Hematopoietic multipotent progenitor cell treated with erythropoietin and hydrocortisone succinate and interleukin-3 and kit ligand, for 4 days (in vitro differentiated cells): ENCODE data around the gene PRR18.
A peak's percentile ranks its signal among the peaks of the same experiment; 100 is the strongest.
"Not testable (repeated sequence)": the region's sequence is repeated elsewhere in the genome, so short reads cannot be mapped to it uniquely, and the experiment has no call there.

Experiments used
- DNase-seq: peaks from one replicate; pipeline ENCODE4 v3.0.0-alpha.2; 2015

The PRR18 gene, protein sequence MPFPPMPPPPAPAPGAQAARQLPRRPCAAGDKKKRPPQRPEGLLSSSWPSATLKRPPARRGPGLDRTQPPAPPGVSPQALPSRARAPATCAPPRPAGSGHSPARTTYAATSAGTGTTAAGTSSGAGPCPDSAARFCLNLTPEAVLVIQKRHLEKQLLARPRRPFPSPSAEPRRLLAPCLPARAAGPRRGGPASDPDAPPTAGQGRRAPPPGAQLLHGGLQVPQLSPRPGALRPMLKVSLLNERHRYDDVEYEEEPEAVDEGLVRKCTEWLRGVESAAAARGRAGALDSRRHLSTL

DNA sequence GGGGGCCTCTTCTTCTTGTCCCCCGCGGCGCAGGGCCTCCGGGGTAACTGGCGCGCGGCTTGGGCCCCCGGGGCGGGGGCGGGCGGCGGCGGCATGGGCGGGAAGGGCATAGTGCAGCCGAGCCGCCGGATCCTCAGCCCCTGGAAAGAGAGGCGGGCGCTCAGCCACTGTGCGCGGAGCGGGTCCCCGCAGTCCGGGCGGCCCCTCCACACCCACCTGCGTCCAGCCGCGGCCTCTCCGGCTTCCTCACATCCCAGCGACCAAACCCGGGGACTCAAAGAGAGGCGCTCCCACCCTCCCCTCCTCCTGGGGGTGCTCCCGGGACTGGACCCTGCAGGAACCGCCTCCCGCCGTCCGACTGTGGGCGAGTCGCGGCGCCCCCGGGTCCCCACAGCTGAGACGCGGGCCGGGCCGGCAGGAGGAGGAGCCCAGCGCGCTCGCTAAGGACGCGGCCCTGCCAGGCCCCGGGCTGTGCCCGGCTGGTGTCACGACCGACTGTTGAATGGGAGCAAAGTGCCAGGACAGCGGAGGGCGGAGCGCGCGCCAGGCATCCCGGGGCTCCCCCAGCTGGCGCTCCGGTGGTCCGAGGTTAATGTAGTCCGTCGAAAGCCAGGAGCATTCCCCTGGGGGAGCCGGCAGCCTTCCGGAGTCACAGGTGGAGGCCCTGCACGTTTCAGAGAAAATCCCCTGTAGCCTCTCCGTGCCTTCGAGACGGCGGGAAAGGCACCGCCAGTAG lies at the start of gene PRR18:
TSS of gene PRR18 (minus strand) at position 360 of the 736 bp plus-strand sequence. CDS start at position 110, 250 bp downstream.
- DNase-seq = no peak

DNA sequence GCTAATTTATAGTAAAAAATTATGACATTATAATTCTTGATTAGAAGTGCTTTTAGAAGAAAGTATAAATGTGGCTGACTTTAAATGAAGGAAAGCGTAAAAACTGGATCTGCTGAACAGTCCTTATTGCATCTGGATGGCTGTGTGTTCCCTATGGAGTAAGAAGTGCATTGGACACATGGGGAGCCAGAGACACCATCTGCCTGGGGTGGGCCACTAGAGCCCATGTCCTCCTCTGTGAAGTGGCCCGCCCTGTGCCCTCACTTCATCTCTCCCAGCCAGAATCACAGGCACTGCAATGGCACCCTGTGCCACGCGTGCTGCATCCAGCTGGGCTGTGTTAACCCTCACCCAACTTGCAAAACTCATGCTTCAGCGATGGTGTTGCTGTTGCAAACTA lies 47.4 kb upstream of the PRR18 start:
- no peak for DNase-seq

DNA sequence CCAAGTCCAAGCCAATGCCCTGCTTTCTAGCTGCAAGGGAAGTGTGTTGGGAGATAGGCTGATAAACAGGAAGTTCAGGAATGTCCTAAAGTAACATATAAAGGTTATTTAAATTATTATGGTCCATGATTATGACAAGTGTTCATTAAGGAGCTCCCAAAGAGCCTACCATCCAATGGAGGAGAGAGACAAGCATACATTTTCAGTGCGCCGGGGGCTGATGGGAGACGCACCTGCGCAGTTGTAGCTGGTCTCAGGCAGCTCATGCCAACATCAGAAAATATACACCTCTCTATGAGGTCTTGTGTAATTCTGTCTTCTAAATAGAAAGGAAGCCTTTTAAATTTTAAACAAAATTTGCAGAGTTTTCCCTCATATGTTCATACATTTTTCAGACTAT lies 46.8 kb upstream of the PRR18 start:
- DNase-seq = no peak

DNA sequence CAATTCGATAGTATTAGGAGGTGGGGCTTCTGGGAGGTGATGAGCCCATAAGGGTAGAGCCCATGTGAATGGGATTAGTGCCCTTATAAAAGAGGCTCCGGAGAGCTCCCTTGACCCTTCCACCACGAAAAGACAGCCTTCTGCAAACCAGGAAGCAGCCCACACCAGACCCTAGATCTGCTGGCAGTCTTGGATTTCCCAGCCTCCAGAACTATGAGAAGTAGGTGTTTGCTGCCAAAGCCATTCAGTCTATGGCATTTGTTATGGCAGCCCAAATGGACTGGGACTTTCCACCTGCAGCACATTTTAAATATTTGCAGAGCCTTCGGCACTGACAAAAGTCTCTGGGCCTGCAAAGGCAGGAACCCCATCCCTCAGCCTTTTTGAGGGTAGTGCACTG lies 46.0 kb upstream of the PRR18 start:
- no peak for DNase-seq

DNA sequence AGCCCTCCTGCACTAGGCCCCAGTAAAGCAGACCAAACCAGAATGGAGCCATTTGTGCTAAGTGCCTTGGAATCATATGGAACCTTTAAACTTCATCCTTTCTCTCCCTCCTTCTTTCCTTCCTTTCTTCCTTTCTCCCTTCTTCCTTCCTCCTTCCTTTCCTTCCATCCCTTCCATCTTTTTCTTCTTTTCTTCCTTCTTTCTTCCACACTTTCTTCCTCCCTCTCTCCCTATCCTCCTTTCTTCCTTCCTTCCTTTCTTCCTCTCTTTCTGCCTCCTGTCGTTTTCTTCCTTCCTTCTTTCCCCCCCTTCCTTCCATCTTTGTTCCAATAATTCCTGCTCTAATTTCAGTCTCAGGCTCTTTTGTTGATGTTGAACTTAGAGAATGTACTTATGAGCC lies 45.3 kb upstream of the PRR18 start:
- DNase-seq = no peak

DNA sequence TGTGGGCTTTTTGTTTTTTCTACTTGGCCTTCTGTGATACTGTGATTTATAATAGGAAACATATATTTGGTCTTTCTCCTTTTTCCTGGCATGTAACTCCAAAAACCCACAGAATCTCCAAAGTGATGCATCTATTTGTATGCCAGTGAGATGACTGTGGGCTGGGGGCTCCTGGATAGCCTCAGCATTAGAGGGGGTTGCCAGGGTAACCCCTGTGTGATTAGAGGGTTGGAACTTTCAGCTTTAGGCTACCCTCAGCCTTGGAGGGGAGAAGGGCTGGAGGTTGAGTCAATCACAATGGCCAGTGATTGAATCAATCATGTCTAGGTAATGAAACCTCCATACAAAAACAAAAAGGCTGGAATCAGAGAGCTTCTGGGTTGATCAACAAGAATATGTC lies 44.7 kb upstream of the PRR18 start:
- DNase-seq = no peak

DNA sequence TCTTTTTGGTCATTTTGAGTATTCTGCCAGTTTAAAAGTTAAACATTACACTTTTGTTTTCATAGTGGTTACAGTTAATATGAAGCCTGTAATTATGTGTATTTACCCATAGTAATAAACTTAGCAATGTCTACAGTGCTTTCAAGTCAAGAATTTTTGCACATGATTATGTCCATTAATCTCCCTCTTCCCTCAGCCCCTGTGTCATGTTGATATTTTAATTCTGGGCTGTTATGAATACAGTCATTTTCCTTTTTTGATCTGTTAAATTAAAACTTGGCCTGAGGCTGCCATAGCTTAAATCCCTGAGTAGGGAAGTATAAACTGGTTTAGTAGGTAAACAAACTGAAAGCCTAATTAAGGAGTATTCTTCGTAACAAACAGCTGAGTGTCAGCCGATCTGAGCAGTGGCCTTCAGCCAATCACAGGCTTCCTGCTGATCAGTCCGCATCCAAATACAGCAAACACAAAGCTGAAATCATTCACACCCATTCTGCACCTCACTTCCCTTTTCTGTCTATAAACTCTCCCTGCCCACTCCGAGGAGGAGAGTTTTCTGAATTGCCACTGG lies 43.6 kb upstream of the PRR18 start:
- DNase-seq = peak; percentile 80

DNA sequence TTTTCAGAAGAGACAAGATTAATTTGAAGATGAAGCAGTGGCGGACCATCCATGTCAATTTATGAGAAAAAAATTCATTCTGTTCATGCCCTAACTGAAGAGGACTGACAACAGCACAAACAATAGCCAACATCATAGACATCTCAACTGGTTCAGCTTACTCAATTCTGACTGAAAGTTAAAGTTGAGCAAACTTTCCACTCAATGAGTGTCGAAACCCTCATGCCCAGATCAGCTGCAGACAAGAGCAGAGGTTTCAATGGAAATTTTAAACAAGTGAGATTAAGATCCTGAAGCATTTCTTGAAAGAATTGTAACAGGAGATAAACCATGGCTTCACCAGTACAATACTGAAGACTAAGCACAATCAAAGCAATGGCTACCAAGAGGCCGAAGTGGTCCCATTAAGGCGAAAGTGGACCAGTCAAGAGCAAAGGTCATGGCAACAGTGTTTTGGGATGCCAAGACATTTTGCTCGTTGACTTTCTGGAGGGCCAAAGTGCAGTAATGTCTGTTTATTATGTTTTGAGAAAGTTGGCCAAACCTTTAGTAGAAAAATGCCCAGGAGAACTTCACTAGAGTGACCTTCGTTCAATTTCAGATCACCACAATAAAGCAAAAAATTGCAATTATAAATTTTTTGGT lies 40.2 kb upstream of the PRR18 start:
- DNase-seq = peak; percentile 35

DNA sequence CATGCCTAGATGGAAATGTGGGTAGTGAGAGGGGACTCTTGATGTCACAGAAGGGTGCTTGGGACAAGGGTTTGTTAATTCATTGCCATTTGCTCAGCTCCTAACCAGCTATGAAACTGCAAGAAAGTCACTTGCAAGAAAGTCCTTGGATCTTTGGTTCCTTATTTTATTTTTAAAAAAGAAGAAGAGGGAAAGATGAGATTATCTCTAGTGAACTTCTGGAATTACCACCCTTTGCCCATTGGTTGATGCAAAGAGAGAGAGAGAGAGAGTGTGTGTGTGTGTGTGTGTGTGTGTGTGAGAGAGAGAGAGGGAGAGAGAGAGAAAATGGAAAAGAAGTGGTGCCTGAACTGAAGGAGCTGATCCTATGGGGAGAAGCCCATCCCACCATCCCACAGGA lies 38.8 kb upstream of the PRR18 start:
- no peak for DNase-seq

DNA sequence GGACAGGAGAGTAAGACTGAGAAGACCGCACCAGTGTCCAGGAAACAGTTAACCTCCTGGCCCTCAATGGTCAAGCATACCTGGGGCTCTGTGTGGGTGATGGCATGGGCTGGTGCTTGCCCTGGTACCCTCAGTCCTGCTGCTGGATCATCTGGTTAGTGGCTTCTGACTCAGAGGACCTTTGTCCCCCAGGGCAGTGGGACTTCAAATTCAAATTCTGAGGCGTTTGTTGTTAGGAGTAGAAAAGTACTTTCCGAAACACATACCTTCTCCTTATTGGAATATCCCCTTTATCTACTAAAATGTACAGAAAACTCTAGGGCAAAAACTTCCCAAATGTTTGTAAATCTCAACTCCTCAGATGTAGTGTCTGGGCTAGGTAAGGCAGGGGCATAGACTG lies 38.3 kb upstream of the PRR18 start:
- no peak for DNase-seq

DNA sequence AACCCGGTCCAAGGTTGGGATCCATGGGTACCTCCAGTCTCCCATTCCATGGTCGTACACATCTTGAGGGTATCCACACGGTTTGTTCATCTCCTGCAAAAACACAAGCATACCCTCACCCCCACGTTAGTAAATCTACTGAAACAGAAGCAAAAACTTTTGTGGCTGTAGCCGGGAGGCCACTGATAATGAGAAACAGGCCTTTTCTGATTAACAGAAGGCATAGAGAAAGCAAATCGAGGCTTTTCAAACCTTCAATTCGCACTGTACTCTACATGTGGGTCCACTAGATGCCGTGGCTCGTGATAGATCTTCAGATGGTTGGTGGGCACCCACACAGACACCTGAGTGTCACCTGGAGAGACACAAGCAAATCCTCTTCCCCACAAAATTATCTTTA lies 37.5 kb upstream of the PRR18 start:
- not testable (repeated sequence) for DNase-seq

DNA sequence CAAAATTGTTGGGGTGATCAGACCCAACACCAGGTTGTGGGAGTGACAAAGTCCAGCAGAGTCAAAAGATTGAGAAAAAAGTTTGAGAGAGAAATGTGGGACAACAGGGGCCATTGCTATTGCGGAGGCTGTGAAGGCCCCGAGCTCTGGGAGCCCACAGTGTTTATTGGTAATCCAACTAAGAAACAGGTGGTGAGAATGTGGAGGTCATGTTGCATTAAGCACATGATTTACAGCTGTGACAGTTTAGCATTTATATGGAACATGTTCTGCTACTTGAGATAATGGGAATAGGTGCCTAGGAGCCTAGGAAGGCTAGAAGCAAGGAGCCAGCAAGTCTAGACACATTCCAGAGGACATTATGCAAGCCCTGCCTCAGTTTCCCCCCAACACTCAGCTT lies 36.7 kb upstream of the PRR18 start:
- DNase-seq = not testable (repeated sequence)

DNA sequence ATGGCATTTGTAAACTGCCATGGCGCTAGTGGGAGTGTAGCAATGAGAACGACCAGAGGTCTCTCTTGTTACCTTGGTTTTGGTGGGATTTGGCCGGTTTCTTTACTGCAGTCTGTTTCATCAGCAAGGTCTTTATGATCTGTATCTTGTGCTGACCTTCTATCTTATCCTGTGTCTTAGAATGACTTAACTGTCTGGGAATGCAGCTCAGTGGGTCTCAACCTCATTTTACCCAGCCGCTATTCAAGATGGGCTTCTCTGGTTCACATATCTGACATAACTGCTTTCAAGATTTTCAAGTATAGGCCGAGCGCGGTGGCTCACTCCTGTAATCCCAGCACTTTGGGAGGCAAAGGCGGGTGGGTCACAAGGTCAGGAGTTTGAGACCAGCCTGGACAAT lies 36.0 kb upstream of the PRR18 start:
- no peak for DNase-seq

DNA sequence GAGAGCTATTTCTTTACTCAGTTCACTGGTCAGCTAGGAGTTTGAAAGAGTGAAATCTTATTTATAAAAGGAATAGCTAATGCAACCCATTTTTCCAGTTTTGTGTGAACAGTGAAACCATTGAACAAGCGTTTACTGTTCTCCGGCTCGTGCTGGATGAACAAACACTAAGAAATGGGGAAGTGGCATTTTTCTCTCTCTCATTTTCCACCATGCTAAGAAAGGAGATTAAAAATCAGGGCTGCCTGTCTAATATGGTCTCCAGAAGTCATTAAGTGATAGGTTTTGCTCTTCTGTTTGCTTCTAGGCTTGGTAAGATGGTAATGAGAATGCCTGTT lies 34.9 kb upstream of the PRR18 start:
- peak; percentile 81 for DNase-seq

DNA sequence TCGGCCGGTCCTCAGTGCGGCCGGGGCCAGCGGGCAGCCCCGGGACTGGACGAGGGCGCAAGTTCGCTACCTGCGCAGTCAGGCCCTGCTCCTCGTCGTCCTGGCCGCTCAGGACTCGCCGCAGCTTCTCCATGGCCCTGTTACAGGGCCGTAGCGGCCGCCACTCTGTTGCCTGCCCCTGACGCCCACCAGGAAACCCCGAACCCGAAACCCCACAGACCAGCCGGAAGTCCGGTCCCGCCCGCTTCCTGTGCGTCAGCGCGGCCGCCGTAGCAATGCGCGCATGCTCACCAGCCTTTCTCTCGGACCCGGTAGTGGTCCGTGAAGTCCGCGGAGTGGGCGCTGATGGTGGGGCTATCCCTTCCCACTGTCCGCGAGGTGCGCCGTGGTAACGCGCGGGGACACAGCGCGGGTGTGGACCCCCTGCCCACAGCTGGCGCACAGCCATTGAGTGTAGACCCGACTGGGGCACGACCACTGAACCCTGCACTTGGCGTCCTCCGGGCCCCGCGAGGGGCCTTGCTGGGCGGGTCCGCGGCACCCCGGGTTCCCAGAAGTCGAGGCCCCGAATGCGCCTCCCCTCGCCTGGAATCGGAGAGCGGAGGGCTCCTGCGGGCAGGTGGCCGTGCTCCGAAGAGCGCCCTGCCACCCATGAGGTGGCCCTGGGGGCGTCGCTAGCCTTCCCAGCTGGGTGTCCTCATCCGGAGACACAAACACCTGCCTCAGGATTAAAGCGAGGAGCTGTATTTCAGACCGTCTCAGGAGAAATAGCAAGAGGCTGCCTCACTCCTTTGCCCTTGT lies 34.4 kb upstream of the PRR18 start, which contains the start of gene SFT2D1:
TSS of gene SFT2D1 (minus strand) at position 197 of the 801 bp plus-strand sequence. CDS start at position 133, 64 bp downstream.
- DNase-seq = peak; percentile 95

DNA sequence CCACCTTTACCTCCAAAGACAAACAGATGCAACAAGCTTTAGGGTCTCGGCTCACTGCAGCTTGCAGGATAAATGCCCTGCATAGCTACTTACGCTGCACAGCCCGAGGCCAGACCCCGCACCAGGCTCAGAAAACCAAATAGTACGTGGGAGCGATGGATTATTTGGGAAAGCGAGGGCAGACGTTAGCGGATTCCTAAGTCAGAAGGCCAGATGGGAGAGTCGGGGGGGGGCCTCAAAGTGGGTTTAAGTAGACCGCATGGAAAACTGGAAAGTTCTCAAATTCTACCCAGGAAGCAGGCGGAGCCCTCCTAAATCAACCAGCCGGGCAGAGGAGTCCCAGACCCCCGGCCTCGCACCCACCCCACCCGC lies 33.8 kb upstream of the PRR18 start:
- DNase-seq = peak; percentile 33

DNA sequence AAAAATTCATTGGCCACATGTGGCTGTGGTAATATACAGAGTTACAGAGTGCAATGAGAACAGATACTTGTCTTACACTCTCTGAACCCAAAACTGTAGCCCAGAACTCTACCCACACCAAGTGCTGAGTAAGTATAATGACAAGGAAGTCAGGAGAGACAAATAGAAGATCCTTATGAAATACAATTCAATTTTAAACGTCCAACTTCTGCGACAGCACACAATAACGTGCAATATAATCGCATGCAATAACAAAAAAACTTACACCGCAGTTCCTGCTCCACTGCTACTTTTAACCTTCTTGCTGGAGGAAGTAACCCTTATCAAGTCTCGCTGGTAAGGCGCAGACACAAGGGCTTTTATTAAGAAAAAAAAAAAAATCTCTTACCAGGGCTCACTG lies 33.3 kb upstream of the PRR18 start:
- DNase-seq = peak; percentile 82

DNA sequence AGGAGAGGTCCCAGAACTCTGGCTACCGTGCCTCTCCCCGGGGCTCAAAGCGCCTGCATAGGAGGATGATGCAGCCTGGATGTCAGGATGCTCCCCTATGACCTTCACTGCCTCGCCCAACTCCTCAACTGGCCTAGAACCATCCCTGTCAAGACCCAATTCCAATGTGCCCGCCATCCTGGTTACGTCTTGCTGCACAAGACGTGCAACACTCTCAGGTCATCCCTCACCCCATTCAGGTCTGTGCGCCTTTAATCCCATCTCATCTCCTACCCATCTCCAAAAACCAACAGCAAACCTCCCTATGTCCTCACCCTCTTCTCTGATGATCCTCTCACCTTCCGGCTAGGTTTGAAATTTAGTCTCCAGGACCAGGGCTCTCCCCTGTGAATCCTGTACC lies 30.7 kb upstream of the PRR18 start:
- DNase-seq = no peak

DNA sequence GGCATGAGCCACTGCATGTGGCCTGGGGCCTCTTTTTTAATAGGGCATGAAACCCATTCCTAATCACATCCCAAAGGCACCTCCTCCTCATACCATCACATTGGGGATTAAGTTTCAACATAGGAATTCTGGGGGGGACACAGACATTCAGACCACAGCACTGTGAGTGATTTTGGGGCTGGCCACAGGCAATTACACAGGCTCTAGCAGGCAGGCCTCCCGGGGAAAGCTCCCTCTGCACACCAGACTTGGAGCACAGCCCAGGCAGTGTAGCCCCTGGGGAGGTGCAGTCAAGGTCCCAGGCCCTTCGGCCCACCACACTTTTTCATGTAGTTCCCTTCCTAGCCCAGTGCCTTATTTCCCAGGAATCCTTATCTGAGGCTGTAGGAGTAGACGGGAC lies 28.7 kb upstream of the PRR18 start:
- DNase-seq = no peak

DNA sequence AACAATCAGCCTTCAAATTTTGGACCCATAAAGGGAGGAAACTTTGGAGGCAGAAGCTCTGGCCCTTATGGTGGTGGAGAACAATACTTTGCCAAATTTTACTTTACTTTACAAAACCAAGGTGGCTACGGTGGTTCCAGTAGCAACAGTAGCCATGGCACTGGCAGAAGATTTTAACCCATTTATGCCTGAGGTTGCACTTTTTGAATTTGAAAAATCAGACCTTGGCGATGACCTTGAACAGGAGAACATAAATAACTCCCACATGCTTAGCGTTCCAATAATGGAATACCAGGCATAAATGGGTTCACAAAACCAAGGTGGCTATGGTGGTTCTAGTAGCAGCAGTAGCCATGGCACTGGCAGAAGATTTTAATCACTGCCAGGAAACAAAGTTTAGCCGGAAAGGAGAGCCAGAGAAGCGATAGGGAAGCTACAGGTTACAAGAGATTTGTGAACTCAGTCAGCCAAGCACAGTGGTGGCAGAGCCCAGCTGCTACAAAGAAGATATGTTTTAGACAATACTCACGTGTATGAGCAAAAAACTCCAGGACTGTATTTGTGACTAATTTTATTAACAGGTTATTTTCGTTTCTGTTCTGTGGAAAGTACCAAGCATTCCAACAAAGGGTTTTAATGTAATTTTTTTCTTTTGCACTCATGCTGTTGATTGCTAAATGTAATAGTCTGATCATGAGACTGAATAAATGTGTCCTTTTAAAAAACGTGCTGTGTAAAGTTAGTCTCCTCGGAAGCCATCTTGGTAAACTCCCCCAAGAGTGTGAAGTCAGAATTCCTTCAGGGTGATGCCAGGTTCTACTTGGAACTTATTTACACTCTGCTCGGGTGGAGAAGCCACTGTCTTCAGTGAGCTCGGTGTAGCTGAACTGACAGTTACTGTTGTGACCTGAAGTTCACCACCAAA lies 27.4 kb upstream of the PRR18 start:
- DNase-seq = no peak

DNA sequence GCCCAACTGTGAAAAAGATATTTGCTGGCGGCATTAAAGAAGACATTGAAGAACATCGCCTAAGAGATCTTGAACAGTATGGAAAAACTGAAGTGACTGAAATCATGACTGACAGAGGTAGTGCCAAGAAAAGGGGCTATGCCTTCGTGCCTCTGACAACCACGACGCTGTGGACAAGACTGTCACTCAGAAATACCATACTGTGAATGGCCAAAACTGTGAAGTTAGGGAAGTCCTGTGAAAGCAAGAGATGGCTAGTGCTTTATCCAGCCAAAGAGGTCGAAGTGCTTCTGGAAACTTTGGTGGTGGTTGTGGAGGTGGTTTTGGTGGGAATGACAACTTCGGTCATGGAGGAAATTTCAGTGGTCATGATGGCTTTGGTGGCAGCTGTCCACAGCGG lies 26.7 kb upstream of the PRR18 start:
- no peak for DNase-seq
